Astrocyte of the hippocampus (primary cell): ENCODE measurements around the gene FCHO1.
A peak's percentile ranks its signal among the peaks of the same experiment; 100 is the strongest.

ENCODE experiments used
- DNase-seq: peaks from one replicate; pipeline ENCODE4 v3.0.0; 2011; ENCODE audit warnings: low read depth, low spot score

Gene FCHO1

DNA sequence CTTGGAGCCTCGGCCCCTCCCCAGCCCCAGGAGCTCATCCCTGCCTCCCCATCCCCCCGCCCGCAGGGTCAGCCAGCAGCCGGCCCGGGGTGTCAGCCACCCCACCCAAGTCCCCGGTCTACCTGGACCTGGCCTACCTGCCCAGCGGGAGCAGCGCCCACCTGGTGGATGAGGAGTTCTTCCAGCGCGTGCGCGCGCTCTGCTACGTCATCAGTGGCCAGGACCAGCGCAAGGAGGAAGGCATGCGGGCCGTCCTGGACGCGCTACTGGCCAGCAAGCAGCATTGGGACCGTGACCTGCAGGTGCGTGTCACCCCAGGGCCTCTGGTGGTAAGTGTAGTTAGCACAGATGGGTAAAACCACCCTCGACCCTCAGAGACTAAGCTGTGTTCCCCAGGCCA lies 18.1 kb upstream of the FCHO1 start:
- DNase-seq, result no peak

DNA sequence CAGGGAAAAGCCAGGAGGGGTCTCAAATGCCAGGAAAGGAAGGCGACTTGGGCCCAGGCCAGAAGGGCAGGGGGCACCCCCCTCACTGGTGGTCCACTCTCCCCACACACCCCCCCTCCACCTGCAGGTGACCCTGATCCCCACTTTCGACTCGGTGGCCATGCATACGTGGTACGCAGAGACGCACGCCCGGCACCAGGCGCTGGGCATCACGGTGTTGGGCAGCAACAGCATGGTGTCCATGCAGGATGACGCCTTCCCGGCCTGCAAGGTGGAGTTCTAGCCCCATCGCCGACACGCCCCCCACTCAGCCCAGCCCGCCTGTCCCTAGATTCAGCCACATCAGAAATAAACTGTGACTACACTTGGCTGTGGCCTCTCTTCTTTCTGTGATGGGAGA lies 17.1 kb upstream of the FCHO1 start:
- no peak for DNase-seq

DNA sequence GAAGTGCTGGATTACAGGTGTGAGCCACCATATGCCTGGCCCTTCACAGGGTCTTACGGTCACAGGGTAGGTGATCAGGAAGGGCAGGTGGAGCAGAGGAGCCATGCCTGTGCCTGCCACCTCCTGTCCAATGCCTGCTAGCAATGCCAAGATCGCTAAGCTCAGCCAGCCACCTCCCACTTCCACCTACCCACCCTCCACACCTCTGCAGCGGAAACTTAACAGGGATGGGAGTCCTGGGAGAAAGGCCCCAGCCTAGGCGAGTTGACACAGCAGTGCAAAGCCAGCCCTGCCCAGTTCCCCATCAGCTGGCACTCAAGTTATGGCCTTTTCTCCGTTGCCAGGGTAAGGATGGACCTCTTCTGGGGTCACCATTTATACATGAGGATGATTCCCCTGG lies 15.9 kb upstream of the FCHO1 start:
- no peak for DNase-seq

- peak; percentile 21 for DNase-seq
Measured at GRCh38 chr19:17737690-17738153, 13.6 kb upstream of the FCHO1 start.

GRCh38 chr19:17739121-17739875 lies 12.0 kb upstream of the FCHO1 start:
- no peak for DNase-seq

DNA sequence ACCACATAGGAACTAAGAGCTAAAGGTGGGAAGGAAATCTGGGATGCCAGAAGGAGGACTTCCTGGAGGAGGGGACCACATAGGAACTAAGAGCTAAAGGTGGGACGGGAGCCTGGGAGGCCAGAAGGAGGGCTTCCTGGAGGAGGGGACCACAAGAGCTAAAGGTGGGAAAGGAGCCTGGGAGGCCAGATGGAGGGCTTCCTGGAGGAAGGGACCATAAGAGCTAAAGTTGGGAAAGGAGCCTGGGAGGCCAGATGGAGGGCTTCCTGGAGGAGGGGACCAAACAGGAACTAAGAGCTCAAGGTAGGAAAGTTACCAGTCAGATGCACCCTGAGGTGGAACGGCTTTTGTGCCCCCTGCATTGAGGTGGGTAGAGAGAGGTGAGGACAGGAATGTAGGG lies 9.8 kb upstream of the FCHO1 start:
- no peak for DNase-seq

- peak; percentile 46 for DNase-seq
Measured at GRCh38 chr19:17743874-17744580, 7.2 kb upstream of the FCHO1 start.

DNA sequence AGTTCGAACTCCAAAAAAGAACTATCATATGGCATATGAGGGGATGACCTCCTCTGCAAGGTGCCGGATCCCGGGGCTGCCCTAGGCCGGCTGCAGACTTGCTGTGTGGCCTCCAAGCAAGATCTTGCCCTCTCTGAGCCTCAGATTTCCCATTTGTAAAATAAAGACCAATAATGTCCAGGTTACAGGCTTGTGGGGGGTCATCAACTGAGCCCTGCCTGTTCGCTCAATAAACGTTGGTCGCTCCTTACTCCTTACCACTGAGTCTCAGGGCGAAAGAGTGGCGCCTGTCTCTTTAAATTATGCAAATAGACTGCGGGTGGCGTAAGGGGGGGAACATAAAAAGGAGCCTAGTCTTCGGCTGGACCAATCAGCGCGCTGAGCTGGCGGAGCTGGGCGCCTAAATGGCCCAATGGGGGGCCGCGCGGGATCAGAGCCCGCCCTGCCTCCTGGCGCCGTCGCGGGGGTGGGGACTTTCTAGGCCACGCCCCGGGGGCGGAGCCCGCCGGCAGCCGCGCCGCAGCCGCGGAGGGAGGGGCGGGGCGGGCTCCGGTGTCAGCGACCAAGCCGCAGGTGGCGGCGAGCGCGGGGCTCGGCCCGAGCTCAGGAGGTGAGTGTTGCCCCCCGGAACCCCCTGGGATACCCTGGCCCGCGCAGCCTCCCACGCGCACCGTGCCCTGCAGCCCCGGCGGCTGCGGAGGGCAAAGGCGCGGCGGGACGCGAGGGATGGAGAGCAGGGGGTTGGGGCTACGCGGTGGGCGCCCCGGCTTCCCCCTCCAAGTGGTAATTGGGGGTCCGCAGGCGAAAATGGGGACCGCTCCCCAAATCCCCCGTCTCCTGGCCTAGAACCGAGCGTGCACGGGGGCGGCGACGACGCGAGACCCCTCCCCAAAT lies 3.8 kb upstream of the FCHO1 start:
- DNase-seq, result peak; percentile 98

DNA sequence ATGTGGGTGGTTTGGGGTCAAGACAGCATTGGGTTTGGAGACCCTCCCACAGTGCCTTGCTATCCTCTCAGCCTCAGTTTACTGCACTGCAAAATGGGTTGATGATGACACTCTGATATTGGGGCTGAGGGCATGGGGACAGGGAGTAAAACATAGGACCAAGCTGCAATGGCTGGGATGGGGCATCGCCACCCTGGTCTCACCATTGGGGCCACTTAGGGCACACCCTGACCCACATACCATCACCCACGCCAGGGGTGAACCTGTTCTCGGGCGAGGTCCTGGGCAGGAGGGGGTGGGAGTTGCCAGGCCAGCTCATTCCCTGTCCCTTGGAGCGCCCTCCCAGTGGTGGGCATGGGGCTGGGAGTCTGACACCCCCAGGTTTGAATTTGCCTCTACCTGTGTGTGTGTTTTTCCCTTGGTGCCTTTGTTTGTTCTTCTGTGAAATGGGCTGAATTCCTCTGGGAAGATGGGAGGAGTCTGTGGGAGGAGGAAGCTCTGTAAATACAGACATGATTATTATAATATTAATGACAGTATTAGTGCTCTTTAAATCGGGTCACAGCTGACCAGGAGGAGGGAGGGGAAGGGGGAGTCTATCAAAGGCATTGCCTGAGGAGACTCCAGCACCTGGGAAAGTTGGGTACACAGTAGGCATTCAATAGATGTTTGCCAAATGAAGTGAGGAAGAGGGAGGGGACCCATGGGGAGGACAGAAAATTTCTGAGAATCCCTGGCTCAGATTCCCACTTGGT lies 2.2 kb upstream of the FCHO1 start:
- no peak for DNase-seq

- no peak for DNase-seq
Measured at GRCh38 chr19:17749912-17750317, 1.4 kb upstream of the FCHO1 start.

GRCh38 chr19:17751912-17752273 lies 616 bp downstream of the FCHO1 start:
- DNase-seq, result no peak

- DNase-seq, result no peak
Measured at GRCh38 chr19:17752865-17753639, 1.8 kb downstream of the FCHO1 start.

GRCh38 chr19:17753976-17754375 lies 2.7 kb downstream of the FCHO1 start:
- DNase-seq, result peak; percentile 50

DNA sequence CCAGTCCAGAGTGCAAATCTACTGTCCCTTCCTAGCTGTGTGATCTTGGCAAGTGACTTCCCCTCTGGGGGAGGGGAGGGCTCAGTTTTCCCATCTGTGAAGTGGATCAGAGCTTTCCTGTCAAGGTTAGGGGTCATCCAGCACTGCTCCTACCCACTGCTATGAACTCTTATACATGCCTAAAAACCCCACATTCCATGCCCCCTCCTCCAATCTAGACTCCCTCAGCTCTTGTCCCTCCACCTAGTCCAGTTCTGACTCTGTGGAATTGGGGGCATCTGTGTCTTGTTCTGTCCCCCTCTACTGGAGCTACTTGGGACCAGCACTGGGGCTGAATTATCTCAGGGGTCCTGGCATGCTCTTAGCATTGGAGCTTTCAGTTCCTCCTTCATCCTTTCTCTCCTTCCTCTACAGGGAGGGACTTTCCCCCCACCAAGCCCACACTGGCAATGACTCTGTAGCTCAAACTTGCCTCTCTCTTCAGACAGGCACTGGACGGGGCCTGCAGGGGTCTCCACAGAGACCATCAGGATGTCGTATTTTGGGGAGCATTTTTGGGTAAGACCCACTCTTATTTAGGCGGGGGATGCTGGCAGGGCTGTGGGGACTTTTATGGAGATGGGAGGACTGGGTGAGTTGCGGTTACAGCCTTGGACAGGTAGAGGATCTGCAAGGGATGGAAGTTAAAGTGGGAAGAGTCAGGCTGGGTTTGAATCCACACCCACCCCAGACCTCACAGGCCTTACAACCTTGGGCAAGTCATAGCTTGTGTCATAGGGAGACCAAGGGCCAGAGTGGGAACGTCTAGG lies 3.6 kb downstream of the FCHO1 start:
- DNase-seq, result no peak

DNA sequence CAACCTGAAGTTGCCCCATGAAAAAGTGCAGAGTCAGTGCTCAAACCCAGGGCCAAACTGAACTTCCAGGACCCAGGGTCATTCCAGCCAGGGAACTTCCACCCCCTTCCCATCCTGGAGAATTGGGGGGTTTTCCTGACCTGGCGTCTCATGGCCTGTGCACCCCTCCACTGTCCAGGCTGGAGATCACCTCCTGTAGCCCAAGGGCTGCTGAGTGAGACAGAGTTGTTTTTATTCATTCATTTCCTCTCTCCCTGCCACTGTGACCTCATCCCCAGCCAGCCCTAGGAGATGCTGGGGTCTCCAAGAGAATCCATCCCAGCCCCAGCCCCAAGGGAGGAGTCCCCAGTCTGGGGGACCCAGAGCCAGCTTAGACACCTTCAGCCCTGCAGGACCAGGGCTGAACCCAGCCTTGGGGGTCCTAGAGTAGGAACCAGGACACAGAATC lies 4.2 kb downstream of the FCHO1 start:
- DNase-seq, result no peak

DNA sequence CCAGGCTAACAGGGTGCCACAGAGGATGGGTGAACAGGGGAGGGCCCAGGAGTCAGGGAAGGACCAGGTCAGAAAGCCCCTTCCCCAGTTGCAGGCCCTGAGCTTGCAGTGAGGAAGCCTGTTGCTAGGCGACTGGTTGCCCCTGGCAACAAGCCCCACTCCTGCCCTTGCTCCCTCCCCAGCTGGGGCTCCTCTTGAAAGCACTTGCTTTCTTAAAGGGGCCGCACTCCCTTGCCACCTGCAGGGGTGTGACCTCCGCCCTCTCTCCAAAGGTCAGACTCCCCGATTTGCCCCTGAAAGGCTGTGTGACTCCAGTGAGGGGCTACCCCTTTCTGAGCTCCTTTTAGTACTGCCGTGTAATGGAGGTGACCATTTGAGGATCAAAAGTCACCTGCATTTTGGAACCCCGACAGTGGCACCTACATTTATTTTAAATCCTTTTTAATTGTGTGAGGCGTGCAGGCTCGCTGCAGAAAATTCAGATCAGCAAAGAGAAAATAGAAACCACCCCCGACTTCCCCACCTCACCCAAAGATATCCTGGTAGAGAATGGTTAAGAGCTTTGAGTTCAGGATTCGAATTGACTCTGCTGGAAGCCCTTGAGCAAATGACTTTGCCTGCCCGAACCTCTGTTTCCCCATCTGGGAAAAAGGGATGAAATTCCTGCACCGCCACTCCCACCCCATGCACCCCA lies 4.8 kb downstream of the FCHO1 start:
- DNase-seq, result peak; percentile 78

- peak; percentile 89 for DNase-seq
Measured at GRCh38 chr19:17757125-17757524, 5.8 kb downstream of the FCHO1 start.

GRCh38 chr19:17758515-17758914 lies 7.2 kb downstream of the FCHO1 start:
- DNase-seq, result no peak

- no peak for DNase-seq
Measured at GRCh38 chr19:17761148-17761547, 9.9 kb downstream of the FCHO1 start.
